ENCODE results near the gene ECHS1.
"Not testable (repeated sequence)": the region's sequence is repeated elsewhere in the genome, so short reads cannot be mapped to it uniquely, and the experiment has no call there.

ECHS1 gene

DNA sequence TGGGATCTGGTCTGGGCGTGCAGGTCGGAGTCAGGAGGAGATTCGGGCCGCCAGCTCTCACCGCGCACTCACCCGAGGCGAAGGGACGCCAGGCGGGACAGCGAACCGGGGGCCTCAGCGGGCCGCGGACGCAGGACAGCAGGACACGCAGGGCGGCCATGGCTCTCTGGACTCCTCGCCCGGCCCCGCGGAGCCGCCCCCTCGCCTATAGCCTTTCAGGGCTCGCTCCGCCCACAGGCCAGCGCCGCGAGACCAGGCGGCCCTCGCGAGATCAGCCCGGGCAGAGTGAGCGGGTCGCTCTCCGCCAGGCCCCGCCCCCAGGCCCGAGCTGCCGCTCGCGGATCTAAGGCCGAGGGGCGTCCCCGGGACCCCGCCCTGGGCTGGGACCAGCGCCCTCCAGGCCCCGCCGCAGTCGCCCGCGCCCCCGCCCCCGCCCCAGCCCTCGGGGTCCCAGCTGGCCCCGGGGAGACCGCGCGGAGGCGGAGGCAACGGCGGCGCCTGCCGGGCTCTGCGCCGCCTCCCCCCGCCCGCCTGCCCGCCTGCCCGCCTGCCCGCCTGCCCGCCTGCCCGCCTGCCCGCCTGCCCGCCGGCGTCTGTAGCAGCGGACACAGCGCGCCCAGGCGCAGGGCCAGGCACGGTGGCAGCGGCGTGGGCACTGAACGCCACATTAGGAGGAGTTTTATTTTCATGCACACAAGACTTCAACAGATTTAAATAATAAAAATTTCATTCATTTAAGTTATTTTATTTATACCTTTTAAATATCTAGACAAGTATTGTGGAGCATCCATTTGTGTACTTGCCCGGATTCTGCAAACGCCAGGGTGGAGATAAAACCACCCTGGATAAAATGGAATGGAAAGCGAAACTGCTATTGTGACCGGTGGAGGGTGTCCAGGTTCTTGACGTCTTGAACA, at the start of gene ECHS1:
Gene ECHS1, minus strand, starts transcription at position 181 of the 917 bp plus-strand sequence. Its CDS starts 21 bp downstream, at position 160.
- DNase-seq (ENCODE audit: low spot score), result peak; percentile 99

DNA sequence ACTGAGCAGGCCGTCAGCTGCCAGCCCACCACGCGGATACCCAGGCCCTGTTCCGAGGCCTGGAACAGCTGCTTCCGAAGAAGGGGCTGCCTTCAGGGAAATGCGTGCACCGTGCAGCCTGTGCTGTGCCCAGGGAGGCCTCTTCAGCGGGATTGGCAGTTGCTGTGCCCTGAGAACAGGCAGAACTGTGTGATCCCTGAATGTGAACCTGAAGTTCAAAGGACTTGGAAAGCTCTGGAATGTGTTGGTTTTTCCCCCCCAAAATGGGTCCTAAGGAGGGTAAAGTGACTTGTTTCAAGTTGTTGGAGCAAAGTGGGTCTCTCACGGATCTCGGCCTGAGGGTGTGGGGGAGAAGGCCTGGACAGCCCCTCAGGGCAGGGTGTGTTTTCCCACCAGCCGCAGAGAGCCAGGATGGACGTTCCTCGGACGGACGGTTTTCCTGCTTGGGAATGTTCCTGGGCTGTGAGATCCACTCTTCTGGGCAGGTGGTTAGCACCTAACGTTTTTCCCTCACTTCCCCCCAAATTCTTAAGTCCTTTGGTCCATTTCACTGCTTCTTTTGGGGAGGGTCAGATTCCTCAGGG, 49.2 kb upstream of the ECHS1 start:
- no peak for DNase-seq (ENCODE audit: low spot score)

DNA sequence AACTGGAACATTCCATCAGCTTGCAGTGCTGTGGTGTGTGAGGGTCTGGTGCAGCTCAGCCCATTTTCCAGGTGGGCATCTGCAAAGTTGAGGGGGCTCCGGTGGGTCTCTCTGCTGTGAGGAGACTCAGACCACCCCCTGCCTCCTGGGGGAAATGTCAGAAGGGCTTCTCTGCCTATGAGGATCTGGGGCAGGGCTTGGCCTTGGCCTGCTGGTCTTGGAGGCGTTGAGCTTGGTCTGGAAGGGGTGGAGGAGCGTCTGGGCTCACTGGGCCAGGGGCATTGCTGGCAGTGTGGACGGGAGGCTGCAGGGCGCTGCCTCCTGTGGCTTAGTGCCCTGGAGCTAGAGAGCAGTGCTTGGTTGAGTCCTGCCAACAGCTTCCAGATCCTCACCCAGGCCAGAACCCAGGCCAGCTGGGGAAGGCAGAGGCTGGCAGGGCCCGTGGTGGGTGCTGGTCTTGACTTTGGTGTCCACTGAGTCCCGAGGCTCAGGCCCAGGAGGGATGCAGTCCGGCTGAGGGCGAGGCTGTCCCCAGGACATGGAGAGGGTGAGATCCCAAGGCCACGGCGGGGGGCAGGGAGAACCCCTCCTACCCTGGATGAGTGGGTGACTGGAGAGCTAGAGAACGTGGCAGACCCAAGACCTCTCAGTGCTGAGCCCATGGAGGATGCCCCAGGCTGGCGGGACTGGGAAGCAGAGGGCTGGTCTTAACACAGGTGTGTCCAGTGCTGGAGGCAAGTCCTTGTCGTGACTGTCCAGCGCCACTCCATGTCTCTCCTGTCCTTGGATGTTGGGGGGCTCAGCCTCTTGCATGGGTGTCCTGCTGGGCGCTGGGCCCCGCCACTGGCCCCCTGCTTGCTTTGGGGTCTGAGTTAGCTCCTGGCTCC, 48.4 kb upstream of the ECHS1 start:
- no peak for DNase-seq (ENCODE audit: low spot score)

DNA sequence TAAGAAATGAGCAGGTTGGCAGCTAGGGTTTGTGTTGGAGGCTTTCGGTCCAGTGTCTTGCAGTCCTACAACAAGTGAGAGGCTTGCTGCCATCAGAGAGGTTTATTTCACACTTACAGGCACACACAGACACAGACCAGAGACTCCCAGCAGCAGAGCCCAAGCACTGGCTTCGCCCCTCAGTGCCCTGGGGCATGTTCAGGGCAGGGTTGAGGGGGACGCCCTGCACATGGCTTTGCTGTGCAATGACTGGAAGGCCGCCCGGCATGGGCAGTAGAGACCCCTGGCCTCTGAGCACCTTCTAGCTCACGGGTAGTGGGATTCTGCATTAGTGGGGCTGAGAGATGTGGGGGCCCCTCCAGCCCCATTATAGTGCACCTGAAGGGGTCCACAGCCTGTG, 47.4 kb upstream of the ECHS1 start:
- DNase-seq (ENCODE audit: low spot score), result no peak

DNA sequence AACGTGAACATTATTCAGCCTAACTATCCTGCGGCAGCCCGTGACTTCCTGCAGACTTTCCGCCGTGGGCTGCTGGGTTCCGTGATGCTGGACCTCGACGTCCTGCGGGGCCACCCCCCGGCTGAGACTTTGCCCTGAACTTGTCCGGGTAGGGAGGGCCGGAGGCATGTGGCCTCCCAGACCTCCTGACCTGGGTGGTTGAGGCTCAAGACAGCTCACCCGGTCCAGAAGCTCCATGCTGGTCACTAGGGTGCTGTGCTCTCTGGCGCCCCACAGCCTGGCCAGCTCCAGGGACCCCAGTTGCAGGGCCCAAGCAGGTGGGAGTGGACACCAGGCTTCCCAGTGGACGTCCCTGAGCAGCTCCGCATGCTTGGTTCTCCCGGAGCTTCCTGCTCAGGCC, 46.9 kb upstream of the ECHS1 start:
- DNase-seq (ENCODE audit: low spot score), result no peak

DNA sequence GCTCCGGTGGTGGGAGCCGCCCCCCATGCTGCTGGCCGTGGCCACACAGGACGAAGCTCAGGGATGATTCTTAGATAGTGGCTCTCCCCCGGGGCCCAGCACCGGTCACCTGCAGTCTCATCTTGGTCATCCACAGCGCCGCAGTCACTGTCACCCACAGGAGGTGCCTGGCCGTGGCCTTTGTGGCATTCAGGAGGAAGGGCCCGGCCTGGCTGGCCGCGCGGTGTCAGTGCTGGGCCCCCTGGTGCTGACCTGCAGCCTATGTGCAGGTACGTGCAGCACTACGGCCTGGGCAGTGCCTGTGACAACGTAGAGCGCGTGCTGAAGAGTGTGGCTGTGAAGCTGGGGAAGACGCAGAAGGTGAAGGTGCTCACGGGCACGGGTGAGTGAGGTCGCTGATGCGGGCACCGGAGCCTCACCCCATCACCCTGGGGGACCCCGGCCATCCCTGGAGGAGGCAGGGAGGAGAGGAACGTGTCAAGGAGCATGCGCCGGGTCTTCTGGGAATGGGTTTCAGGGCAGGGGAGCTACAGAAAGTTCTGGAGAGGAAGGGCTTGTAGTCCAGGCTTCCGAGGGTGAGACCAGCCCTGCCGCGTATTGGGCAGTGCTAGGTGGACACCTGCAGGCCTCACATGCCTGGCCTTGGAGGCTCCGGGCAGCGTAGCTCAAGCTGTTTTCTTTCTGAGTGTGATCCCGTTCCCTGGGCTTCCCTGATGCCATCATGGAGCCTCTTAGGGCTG, 46.2 kb upstream of the ECHS1 start:
- DNase-seq (ENCODE audit: low spot score), result no peak

DNA sequence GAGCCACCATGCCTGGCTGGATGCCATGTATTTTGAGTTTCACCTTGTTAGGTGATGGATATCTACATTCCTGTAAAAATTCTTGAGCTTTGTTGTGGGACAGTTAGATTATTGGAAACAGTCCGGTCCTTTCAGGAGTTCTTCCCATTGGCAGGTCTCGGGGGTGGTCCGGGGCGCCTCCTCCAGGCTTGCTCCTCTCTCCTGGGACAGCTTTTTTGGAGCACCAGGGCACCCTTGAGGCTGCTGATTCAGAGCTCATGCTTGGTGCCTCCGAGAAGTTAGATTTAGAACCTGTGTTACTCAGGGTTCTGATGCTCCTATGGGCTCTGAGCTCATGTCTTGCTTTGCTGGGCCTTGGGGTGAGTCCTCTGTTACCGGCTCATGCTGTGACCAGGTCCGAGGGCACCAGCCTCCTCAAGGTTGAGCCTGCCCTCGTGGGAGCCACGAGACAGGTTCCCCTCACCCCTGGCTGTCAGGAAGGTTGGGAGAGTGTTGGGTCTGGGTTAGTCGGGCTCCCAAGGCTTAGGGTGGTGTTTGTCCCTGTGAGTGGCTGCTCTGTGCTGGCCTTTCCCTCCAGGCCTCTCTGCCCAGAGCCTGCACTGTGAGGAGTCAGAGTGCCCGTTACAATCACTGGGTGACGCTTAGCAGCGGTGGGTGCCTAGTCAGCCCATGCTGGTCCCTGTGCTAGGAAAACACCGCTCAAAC, 45.3 kb upstream of the ECHS1 start:
- DNase-seq (ENCODE audit: low spot score), result no peak

DNA sequence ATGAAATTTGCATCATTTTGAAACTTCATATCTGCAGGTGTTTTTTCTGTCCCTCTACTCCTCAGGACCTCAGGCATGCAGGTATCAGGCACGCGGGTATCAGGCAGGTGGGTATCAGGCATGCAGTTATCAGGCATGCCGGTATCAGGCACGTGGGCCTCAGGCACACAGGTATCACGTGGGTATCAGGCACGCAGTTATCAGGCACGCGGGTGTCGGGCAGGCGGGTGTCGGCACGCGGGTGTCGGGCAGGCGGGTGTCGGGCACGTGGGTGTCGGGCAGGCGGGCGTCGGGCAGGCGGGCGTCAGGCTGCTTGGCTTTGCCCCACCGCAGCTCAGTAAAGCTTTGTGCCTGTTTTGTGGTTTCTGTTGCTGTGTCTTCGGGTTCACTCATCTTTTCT, 42.6 kb upstream of the ECHS1 start:
- DNase-seq (ENCODE audit: low spot score), result no peak

DNA sequence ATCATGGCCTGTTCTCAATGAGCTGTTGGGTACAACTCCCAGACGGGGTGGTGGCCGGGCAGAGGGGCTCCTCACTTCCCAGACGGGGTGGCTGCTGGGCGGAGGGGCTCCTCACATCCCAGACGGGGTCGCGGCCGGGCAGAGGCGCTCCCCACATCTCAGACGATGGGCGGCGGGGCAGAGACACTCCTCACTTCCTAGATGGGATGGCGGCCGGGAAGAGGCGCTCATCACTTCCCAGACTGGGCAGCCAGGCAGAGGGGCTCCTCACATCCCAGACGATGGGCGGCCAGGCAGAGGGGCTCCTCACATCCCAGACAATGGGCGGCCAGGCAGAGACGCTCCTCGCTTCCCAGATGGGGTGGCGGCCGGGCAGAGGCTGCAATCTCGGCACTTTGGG, 41.2 kb upstream of the ECHS1 start:
- not testable (repeated sequence) for DNase-seq (ENCODE audit: low spot score)

DNA sequence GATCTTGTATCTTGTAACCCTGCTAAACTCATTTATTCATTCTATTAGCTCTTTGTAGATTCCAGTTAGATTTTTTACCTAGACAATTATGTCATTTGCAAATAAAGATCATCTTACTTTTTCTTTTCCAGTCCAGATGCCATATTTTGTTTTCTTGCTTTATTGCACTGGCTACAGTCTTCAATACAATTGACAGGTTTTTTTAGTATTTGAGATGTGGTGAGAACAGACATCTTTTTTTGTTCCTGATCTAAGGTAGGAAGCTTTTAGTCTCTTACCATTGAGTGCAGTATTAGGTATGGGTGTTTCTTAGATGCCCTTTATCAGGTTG, 39.2 kb upstream of the ECHS1 start:
- no peak for DNase-seq (ENCODE audit: low spot score)

DNA sequence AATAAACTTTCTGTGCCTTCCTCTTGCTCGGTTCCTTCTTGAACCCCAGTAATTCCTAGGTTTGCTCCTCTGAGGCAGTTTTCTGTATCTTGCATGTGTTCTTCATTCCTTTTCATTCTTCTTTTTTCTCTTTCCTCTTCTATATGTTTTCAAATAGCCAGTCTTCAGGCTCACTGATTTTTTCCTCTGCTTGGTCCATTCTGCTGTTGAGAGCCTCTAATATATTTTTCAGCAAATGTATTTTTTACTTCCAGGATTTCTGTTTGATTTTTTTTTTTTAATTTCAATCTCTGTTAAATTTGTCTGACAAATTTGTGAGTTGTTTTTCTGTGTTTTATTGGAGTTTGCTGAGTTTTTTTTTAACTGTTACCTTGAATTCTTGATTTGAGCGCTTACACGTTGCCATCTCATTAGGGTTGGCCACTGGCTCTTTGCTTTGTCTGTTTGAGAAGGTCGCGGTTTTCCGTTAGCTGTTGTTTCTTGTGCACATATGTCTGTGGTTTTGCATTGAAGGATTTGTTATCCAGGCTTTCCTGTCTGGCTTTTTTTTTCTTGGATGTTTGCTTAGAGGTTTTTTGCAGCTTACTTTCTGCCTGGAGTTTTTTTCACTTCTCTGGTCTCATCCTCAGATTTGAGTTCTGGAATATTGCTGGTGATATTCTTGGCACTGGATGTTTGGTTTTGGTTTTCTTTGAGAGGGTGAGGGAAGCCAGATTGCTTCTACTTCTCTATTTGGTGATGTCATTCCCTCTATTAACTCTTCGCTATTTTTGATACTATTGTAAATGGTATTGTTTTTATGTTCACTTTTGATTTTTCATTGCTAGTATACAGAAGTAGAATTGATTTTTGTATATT, 38.6 kb upstream of the ECHS1 start:
- DNase-seq (ENCODE audit: low spot score), result no peak

DNA sequence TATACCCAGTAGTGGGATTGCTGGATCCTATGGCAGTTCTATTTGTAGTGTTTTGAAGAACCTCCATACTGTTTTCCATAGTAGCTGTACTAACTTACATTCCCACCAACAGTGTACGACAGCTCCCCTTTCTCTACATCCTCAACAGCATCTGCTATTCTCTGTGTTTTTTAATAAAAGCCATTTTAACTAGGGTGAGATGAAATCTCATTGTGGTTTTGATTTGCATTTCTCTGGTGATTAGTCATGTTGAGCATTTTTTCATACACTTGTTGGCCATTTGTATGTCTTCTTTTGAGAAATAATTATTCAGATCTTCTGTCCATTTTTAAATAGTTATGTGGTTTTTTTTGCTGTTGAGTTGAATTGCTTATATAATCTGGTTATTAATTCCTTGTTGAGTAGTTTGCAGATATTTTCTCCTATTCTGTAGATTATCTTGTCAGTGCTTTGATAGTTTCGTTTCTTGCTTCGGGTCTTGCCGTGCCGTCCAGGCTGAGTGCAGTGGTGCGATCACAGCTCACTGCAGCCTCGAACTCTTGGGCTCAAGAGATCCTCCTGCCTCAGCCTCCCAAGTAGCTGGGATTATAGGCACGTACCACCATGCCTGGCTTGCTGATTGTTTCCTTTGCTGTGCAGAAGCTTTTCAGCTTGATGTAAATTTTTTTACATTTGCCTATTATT, 32.8 kb upstream of the ECHS1 start:
- no peak for DNase-seq (ENCODE audit: low spot score)

DNA sequence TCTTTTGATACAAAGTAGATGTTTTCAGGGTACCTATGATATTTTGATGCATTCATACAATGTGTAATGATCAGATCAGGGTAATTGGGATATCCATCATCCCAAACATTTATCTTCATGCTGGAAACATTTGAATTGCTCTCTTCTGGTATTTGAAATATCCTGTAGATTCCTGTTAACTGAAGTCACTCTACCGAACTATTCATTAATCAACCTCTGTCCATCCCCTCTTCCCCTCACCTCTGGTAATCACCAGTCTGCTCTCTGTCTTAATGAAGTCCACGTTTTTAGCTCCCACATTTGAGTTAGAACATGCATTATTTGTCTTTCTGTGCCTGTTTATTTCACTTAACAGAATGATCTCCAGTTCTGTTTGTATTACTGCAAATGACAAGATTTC, 32.1 kb upstream of the ECHS1 start:
- DNase-seq (ENCODE audit: low spot score), result no peak

DNA sequence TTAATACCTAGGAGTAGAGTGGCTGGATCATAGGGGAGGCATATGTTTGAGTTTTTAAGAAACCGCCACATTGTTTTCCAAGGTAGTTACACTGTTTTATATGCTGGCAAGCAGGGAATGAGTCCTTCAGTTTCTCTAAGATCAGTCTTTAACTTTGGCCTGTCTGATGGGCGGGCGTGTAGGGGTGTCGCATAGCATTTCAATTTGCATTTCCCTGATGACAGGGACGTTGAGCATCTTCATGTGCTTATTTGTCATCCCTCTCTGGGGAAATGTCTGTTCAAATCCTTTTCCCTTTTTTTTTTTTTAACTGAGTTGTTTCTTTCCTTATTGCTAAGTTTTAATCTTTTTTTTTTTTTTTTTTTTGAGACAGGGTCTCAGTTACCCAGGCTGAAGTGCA, 30.6 kb upstream of the ECHS1 start:
- DNase-seq (ENCODE audit: low spot score), result no peak

DNA sequence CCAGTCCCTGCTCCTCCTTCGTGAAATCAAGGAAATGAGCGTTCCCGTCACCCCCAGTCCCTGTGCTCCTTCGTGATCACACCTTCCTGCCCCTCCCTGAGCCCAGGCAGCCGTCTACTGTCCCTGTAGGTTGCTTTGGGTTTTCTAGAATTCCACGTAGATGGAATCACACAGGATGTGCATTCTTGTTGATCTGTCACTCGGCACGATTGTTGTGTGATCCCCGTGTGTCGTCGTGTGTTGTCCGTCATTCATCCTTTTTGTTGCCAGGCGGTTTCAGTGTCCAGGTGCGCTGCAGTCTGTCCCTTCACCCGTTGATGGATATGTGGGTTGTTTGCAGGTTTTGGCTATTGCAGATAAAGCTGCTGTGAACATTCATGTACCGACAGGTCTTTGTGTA, 30.2 kb upstream of the ECHS1 start:
- DNase-seq (ENCODE audit: low spot score), result no peak

DNA sequence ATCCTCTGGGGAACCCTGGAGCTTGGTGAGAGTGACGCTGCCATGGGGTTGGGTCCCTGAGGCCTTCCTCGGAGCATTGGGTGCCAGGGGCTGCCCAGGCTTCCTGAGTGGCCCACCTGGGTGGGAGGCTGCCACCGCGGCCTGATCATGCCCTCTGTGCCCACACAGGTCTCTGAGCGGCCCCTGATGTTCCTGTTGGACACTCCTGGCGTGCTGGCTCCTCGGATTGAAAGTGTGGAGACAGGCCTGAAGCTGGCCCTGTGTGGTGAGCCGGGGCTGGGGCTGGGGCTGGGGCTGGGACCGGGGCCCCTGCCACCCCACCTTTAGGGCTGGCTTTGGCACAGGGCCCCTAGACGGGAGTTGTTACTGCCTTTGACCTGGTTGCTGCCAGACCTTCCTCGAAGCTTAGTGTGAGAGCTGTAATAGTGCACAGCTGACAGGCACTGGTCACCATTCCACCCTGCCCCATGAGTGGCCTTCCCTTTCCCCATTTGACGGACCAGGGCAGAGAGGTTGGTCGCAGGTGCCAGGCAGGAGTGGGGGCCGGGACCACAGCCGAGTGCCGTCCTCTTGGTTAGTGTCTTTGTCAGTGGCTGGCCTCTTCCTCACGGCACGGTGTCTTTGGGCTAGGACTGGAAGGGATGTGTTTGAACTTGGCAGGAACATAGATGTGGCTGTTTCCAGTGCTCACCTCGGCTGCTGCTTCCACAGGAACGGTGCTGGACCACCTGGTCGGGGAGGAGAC, 29.0 kb upstream of the ECHS1 start:
- no peak for DNase-seq (ENCODE audit: low spot score)

DNA sequence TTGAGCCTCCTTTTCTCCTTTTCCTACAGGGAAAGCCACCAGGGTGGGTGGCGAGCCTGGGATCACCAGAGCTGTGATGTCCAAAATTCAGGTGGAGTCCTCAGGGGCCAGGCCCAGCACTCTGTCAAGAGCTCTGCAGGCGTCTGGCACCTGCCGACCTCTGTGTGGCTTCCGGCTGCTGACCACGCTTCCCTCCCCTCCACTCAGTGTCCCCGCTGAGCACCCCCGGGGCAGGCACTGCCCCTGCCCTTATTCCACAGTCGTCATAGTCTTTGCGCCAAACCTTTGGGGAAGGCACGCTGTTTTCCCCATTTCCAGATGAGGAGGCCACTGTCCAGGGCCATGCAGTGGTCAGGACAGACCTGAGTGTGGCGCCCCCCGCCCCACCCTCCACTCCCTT, 28.3 kb upstream of the ECHS1 start:
- no peak for DNase-seq (ENCODE audit: low spot score)

DNA sequence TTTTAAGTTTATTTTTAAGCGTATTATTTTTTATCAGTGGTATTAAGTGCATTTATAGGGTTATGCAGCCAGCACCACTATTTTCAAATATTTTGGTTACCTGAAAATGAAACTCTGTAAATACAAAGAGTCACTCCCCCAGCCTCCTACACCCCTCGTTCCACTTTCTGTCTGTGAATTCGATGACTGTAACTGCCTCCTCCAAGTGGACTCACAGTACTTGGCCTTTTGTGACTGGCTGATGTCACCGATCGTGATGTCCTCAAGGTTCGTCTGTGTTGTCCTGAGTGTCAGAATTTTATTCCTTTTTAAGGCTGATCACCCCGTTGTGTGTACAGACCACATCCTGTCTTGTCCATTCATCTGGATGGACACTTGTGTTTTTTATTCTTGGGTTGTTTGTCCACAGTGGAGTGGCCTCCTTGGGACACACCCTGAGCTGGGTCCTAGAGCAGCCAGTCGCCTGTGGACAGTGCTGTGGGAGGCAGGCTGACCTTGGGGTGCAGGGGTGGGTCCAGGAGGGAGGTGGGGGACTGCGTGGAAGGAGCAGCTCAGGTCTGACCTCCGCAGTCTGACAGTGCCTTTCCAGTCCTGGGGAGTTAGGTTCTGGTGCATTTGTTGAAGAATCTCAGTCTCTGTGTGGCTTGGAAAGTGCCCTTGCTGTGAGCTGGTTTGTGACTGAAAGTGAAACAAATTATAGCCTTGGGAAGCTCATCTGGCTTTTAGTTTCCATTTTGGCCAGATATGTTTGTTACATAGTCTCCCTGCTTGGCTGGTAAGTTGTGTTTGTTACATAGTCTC, 27.7 kb upstream of the ECHS1 start:
- no peak for DNase-seq (ENCODE audit: low spot score)
